Measurements from ENCODE around the gene CD2AP.
"Not testable (repeated sequence)": the region's sequence is repeated elsewhere in the genome, so short reads cannot be mapped to it uniquely, and the experiment has no call there.

Gene CD2AP

GRCh38 chr6:47478233-47479139 lies 897 bp downstream of the CD2AP start:
- Histone ChIP-seq H3K27ac (ENCODE audit: low read length) (peak overlapping the region; percentile 96), H3K4me1 (ENCODE audit: low read length) (peaks cover 15% of the 10 kb centered on the region; the same call in 1 of the 2 replicates), H3K9ac (ENCODE audit: low read length) (peak overlapping the region; percentile 96), H2AFZ (ENCODE audit: low read length) (peak overlapping the region; percentile 82), H3K79me2 (ENCODE audit: low read length) (peaks cover 51% of the 10 kb centered on the region), H3K9me3 (replicated peaks; ENCODE audit: insufficient read depth, low read length) (no peaks in the 10 kb centered on the region), H3K36me3 (replicated peaks; ENCODE audit: insufficient read depth, low read length) (no peaks in the 10 kb centered on the region), H3K9me2 (replicated peaks; ENCODE audit: insufficient read depth, low read length) (no peaks in the 10 kb centered on the region), H4K20me1 (ENCODE audit: insufficient read depth, low read length) (peaks cover 8% of the 10 kb centered on the region; the same call in 1 of the 2 replicates), H3F3A (ENCODE audit: insufficient read depth, low read length) (peaks cover 14% of the 10 kb centered on the region; the same call in 1 of the 2 replicates), H3K4me3 (ENCODE audit: low read length) (peak overlapping the region; percentile 70), H3K4me2 (ENCODE audit: low read depth, low read length) (peak overlapping the region; percentile 73), H3K27me3 (replicated peaks; ENCODE audit: insufficient read depth, low read length) (no peaks in the 10 kb centered on the region)
- TF ChIP-seq EZH2 (optimal IDR thresholded peaks at IDR 0.05; ENCODE audit: low read depth, low read length) (no peak), CTCF (IDR thresholded peaks at IDR 0.05; ENCODE audit: low read length) (no peak), EZH2phosphoT487 (IDR thresholded peaks at IDR 0.05; ENCODE audit: low read length) (no peak)
- peak; percentile 36 for DNase-seq

- H2AFZ ChIP-seq (ENCODE audit: low read length): no peak overlapping the region
- peak overlapping the region; percentile 96; the same call in 1 of the 2 replicates for H3K27ac ChIP-seq (ENCODE audit: low read length)
- H3K4me1 ChIP-seq (ENCODE audit: low read length): peaks cover 19% of the 10 kb centered on the region; the same call in 1 of the 2 replicates
- H3F3A ChIP-seq (ENCODE audit: insufficient read depth, low read length): peaks cover 14% of the 10 kb centered on the region; the same call in 1 of the 2 replicates
- H3K36me3 ChIP-seq (replicated peaks; ENCODE audit: insufficient read depth, low read length): no peaks in the 10 kb centered on the region
- H3K9me3 ChIP-seq (replicated peaks; ENCODE audit: insufficient read depth, low read length): no peaks in the 10 kb centered on the region
- H3K4me3 ChIP-seq (ENCODE audit: low read length): peak overlapping the region; percentile 70
- H4K20me1 ChIP-seq (ENCODE audit: insufficient read depth, low read length): peaks cover 8% of the 10 kb centered on the region; the same call in 1 of the 2 replicates
- no peaks in the 10 kb centered on the region for H3K27me3 ChIP-seq (replicated peaks; ENCODE audit: insufficient read depth, low read length)
- TF ChIP-seq EZH2 (optimal IDR thresholded peaks at IDR 0.05; ENCODE audit: low read depth, low read length) (no peak), CTCF (IDR thresholded peaks at IDR 0.05; ENCODE audit: low read length) (no peak), EZH2phosphoT487 (IDR thresholded peaks at IDR 0.05; ENCODE audit: low read length) (no peak)
- peak overlapping the region; percentile 73 for H3K4me2 ChIP-seq (ENCODE audit: low read depth, low read length)
- DNase-seq: no peak
- peaks cover 58% of the 10 kb centered on the region for H3K79me2 ChIP-seq (ENCODE audit: low read length)
- peak overlapping the region; percentile 96 for H3K9ac ChIP-seq (ENCODE audit: low read length)
- no peaks in the 10 kb centered on the region for H3K9me2 ChIP-seq (replicated peaks; ENCODE audit: insufficient read depth, low read length)
Measured at GRCh38 chr6:47479140-47479508, 1.5 kb downstream of the CD2AP start.

- no peaks in the 10 kb centered on the region for H3K36me3 ChIP-seq (replicated peaks; ENCODE audit: insufficient read depth, low read length)
- H4K20me1 ChIP-seq (ENCODE audit: insufficient read depth, low read length): peaks cover 8% of the 10 kb centered on the region; the same call in 1 of the 2 replicates
- peaks cover 14% of the 10 kb centered on the region; the same call in 1 of the 2 replicates for H3F3A ChIP-seq (ENCODE audit: insufficient read depth, low read length)
- no peaks in the 10 kb centered on the region for H3K9me2 ChIP-seq (replicated peaks; ENCODE audit: insufficient read depth, low read length)
- H3K4me1 ChIP-seq (ENCODE audit: low read length): peaks cover 19% of the 10 kb centered on the region; the same call in 1 of the 2 replicates
- no peak for DNase-seq
- H3K4me3 ChIP-seq (ENCODE audit: low read length): peak overlapping the region; percentile 70
- no peak overlapping the region; the same call in 1 of the 2 replicates for H3K9ac ChIP-seq (ENCODE audit: low read length)
- H2AFZ ChIP-seq (ENCODE audit: low read length): no peak overlapping the region
- H3K4me2 ChIP-seq (ENCODE audit: low read depth, low read length): peak overlapping the region; percentile 73
- no peak overlapping the region for H3K27ac ChIP-seq (ENCODE audit: low read length)
- no peaks in the 10 kb centered on the region for H3K9me3 ChIP-seq (replicated peaks; ENCODE audit: insufficient read depth, low read length)
- H3K79me2 ChIP-seq (ENCODE audit: low read length): peaks cover 65% of the 10 kb centered on the region
- H3K27me3 ChIP-seq (replicated peaks; ENCODE audit: insufficient read depth, low read length): no peaks in the 10 kb centered on the region
- TF ChIP-seq EZH2 (optimal IDR thresholded peaks at IDR 0.05; ENCODE audit: low read depth, low read length): no peak
- TF ChIP-seq EZH2phosphoT487 (IDR thresholded peaks at IDR 0.05; ENCODE audit: low read length): no peak
- no peak for TF ChIP-seq CTCF (IDR thresholded peaks at IDR 0.05; ENCODE audit: low read length)
Measured at GRCh38 chr6:47479874-47480273, 2.3 kb downstream of the CD2AP start.

GRCh38 chr6:47481213-47481612 lies 3.6 kb downstream of the CD2AP start:
- DNase-seq; H3K9me3 ChIP-seq (replicated peaks; ENCODE audit: insufficient read depth, low read length); H3K9ac ChIP-seq (ENCODE audit: low read length); H3K36me3 ChIP-seq (replicated peaks; ENCODE audit: insufficient read depth, low read length); H2AFZ ChIP-seq (ENCODE audit: low read length); H3K4me2 ChIP-seq (ENCODE audit: low read depth, low read length); H3K27ac ChIP-seq (ENCODE audit: low read length); H3K9me2 ChIP-seq (replicated peaks; ENCODE audit: insufficient read depth, low read length); H3K27me3 ChIP-seq (replicated peaks; ENCODE audit: insufficient read depth, low read length); H3K4me3 ChIP-seq (ENCODE audit: low read length): not testable (repeated sequence)
- Histone ChIP-seq H3F3A (ENCODE audit: insufficient read depth, low read length) (peaks cover 14% of the 10 kb centered on the region; the same call in 1 of the 2 replicates), H3K4me1 (ENCODE audit: low read length) (peaks cover 19% of the 10 kb centered on the region; the same call in 1 of the 2 replicates), H4K20me1 (ENCODE audit: insufficient read depth, low read length) (peaks cover 11% of the 10 kb centered on the region; the same call in 1 of the 2 replicates), H3K79me2 (ENCODE audit: low read length) (peaks cover 78% of the 10 kb centered on the region)
